ENCODE measurements around the gene TBX2. TPM values are rescaled to one million over a fixed set of nuclear protein-coding genes. Genes with fewer than 3 reads are reported as not detected.

The TBX2 gene
- total RNA-seq = 0.13 TPM in 1 of 2 replicates, not detected in the other

DNA sequence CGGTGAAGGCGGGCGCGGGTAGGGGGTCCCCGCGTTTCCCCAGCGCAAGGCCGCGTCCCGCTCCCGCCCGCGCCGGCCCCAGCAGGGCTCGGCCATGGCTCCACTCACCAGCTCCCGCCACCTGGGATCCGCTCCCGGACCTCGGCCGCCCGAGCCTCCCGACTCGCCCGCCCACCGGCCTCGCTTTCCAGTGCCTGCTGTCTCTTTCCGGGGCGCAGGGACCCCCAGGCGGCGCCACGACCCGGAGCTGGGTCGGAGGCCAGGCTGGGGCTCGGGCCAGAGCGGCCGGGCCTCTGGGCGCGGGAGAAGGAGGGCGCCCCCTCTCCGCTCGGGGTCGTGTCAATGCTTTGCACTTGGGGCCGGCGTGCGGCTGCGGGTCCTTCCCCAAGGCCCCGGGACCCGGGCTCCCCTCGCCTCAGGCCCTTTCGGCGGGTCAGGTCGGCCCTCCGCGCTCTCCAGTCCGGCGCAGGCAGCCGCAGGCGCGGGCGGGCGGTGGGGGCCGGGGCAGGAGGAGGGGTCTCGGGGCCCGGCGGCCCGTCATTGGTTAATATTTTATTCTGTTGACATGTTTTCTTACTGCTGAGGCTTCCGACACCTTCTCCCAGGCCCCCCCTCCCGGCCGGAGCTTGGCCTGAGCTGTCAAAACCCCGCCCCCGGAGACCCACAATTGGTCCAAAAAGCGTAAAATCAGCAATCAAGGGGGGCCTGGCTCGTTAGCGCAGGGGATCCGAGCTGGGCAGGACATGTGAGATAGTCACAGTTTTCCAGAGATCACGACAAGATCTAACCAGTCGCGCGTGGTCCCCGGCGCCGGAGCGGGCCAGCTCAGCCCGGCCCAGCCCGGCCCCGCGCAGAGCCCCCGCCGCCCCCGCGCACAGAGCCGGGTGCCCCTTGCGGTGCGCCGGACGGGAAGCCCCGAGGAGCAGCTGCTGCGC, at the start of gene TBX2:
TBX2 (plus strand) TSS at position 713 of the 935 bp plus-strand sequence. CDS start 334 bp downstream, outside the sequence.

GRCh38 chr17:61452301-61453290, 53.0 kb downstream of the TBX2 start, which contains the start of gene TBX4:
Gene TBX4, plus strand, starts transcription at chr17:61452422. Its CDS starts 4,069 bp downstream, at chr17:61456491.

Other genes with a start within 250 kb of the TBX2 start
- gene TBX4, start 52.6 kb downstream of the TBX2 start, total RNA-seq = not detected in 2 replicates
- gene NACA2, start 191.4 kb downstream of the TBX2 start, total RNA-seq = not detected in 2 replicates

Data from thoracic aorta endothelial cell (primary cell).